GM19372 (cell line): Measurements from ENCODE around the gene FZD8.

ENCODE experiments used
- ATAC-seq: cut with Tn5 transposase; IDR thresholded peaks from one replicate; pipeline ENCODE4 v1.9.1; 2021; ENCODE audit warnings: mild to moderate bottlenecking, low read depth, moderate library complexity; ENCODE audit not compliant: unreplicated experiment

FZD8 gene

DNA sequence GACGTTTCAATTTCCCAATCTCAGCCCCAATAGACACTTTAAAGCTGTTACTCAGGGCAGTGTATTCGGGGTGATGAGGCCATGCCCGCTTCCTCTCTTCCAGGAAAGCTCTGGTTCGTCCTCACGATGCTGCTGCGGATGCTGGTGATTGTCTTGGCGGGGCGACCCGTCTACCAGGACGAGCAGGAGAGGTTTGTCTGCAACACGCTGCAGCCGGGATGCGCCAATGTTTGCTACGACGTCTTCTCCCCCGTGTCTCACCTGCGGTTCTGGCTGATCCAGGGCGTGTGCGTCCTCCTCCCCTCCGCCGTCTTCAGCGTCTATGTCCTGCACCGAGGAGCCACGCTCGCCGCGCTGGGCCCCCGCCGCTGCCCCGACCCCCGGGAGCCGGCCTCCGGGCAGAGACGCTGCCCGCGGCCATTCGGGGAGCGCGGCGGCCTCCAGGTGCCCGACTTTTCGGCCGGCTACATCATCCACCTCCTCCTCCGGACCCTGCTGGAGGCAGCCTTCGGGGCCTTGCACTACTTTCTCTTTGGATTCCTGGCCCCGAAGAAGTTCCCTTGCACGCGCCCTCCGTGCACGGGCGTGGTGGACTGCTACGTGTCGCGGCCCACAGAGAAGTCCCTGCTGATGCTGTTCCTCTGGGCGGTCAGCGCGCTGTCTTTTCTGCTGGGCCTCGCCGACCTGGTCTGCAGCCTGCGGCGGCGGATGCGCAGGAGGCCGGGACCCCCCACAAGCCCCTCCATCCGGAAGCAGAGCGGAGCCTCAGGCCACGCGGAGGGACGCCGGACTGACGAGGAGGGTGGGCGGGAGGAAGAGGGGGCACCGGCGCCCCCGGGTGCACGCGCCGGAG is 34.4 kb downstream of the FZD8 start:
- ATAC-seq: peak; percentile 52

DNA sequence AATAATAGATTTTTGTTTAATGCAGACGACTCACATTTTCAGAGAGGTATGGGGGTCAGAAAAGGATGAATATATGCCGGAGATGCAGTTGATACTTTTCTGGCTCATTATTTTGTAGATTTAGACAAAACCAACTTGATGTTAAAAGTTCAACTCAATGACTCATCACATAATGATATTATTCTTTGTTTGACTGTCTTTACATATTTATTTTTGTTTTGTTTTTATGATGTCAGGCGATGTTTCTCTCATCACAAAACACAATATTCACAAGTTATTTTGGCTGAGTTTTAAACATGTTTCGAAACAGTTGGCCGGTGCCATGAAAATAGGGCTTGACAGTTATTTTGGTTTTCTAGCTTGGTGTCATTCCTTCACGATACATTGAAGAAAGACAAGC is 35.7 kb downstream of the FZD8 start:
- no peak for ATAC-seq

DNA sequence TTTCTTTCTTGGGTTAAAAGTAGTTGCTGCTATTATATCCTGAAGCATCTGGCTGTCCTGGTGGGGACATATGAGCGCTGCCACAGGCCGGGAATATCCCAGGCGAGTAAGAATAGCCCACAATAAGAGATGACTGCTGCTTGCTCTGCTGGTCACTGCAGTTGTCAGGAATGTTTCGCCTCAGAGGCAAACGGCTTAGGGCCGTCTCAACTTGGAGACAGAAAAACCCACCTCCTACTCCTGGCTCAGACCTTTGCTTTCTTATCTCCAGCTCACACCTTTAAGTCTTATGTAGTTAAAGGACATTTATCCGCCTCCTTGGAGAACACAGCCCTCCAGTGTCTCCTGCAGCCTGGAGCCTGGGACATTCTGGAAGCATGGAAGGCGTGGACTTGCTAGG is 36.9 kb downstream of the FZD8 start, which contains the start of gene GJD4:
GJD4 (plus strand) TSS at position 151 of the 400 bp plus-strand sequence; CDS start at position 378, 227 bp downstream.
- ATAC-seq: no peak

DNA sequence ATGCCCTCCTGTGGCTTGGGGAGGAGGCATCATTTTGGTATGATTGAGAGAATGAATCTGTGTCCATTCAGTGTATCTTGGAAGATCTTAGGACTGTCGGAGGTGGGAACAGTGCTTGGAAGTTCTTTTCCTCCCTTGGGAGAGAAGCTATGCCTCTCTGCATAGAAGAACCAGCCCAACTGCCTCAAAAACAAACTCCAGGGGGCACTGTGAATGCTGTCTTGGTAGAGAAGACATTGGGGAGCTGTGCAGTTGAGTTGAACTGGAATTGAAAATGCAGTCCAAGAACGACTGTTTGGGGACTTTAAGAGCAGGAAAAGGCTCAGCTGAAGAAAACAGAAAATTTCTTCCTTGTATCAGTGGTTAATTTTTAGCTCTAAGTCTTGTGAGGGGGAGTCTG is 41.9 kb downstream of the FZD8 start:
- no peak for ATAC-seq

DNA sequence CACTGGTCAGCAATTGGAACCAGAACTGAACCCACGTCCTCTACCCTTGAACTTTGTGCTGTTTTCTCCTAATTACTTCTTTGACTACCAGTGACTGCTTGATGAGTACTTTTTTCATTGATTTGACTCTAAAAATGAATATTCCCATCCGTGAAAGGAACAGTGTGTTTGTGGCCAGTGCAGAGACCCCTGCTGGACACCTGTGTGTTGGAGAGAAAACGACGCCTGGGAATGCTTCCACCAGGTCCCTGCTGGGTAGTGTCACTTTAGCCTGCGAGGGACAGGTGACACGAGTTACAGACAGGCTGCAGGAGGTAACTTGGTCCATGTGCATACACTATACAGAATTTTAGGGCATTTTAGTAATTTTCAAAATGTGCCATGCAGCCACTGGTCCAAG is 43.7 kb downstream of the FZD8 start:
- no peak for ATAC-seq

DNA sequence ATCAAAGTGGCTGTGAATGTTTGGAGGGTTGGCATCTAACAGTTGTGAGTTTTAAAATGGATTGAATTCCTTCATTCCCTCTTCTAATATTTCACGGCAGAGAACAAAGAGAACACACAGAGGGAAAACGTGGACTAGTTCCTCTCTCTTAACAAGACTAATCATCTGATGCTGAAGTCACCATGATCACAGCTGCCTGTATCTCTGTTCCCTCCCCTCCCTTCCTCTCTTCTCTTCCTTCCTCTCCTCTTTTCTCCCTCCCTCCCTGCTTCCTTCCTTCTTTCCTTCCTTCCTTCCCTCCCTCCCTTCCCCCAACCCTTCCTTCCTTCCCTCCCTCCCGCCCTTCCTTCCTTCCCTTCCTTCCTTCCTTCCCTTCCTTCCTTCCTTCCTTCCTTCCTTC is 47.0 kb downstream of the FZD8 start:
- ATAC-seq: no peak

DNA sequence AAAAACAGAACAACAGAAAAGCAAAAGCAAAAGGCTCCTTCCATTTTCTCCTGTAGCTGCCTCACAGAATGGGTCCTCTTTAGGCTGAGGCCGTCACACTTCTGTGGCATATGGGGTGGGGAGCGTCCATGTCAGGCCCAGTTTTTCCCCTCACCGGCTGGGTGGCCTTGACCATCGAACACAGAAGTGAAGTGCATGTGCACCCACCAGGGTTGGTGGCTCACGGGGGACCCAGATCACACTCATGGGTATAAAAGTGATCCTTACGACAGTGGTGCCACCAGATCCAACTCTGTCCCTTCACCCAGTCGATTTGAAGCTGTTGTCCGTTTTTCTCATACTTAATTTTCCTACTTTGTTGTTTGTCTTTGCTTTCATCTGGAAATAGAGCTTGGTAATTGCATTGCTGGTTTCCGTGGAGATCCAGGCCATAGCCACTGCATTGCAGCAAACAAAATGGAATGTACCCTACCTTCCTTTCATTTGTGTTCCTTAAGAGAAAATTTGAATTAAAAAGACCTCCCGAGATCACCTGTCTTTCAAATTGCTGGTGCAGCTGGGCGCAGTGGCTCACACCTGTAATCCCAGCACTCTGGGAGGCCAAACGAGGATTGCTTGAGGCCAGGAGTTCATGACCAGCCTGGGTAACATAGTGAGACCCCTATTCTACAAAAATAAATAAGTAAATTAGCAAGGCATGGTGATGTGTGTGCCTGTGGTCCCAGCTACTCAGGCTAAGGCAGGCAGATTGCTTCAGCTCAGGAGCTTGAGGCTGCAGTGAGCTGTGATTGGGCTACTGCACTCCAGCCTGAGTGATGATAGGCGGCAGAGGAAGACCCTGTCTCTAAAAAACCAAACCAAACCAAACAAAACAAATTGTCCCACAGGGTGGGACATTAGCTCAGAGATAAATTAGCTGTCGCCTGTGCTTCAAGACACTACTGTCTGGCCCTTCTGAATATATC is 47.7 kb downstream of the FZD8 start:
- no peak for ATAC-seq

DNA sequence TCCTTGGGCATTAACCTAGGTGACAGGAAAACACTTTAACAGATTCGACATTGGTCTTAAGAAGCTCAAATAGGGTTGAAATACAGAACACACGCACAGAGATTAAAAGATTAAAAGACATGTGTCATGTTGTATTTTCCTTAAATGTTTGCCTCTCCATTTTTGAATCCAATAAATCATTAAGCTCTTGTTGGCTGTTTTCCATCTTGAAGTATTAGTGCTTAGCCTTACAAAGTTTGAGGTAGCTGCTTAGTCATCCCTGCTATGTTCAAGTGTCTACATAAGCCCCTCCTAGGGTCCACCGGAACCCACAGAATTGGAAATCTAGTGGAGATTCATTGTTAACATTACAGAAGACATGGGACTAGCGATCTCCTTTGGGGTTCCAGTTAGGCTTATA is 49.7 kb downstream of the FZD8 start:
- no peak for ATAC-seq

DNA sequence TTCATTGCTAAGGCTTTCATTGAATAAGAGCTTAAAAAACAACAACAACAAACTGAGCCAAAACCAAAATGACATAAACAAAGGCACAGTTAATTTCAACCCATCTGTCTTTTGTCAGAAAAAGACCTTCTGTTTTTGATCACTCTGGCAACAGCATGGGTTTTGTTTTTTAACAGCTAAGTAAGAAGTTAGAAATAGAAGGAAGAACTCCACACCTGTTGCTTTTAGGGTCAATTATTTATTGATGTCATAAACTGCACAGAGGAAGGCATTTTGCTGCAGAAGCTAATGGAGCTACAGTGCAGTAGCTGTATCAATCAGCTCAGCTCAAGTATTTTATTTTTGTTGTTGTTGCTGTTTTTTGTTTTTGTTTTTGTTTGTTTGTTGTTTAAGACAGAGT is 53.3 kb downstream of the FZD8 start:
- no peak for ATAC-seq
